ENCODE measurements around the gene KLHL17. TPM values are rescaled to one million over a fixed set of nuclear protein-coding genes. Genes with fewer than 3 reads are reported as not detected.

KLHL17 gene
- total and polyA plus RNA-seq, 5 donors from 2014 or later = 1.5 to 28.4 (median 1.6) TPM

DNA sequence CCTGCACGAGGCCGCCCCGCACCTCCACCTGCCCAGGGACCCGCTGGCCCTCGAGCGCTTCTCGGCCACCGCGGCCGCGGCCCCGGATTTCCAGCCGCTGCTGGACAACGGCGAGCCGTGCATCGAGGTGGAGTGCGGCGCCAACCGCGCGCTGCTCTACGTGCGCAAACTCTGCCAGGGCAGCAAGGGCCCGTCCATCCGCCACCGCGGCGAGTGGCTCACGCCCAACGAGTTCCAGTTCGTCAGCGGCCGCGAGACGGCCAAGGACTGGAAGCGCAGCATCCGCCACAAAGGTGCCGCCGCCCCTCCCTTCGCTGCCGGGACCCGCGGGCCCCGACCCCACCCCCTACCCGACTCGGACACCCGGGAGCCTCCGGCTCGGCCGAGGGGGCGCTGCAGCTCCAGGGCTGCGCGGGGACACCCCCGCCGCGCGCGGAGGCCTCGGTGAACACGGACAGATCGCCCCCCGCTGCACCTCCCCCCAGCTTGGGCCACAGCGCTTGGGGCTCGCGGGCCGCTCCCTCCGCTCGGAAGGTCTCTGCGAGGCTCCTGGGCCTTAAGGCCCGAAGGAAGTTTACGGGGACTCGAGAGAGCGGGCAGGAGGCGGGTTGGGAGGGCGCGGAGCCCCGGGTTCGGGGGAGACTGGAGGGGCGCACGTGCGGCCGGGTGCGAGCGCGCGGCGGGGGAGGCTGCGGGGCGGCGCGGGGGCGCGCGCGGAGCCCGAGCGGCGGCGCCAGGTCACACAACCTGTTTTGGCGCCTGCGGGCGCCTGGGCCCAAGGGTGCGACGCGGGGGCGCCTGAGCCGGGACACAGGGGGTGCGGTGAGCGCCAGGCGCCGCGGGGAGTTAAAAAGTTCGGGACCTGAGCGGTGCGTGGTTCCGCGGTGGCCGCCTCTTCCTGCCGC is 35.5 kb upstream of the KLHL17 start:
- peaks cover 0 to 23% (median 10%) of the 10 kb centered on the region in 4 donors for H3K4me1 Mint-ChIP-seq
- H3K9me3 ChIP-seq (ENCODE audit: control insufficient read depth in 2 of 2, low read length in 2 of 2) = no peaks in the 10 kb centered on the region
- H3K4me3 ChIP-seq (ENCODE audit: low read depth, low read length) = no peak overlapping the region

DNA sequence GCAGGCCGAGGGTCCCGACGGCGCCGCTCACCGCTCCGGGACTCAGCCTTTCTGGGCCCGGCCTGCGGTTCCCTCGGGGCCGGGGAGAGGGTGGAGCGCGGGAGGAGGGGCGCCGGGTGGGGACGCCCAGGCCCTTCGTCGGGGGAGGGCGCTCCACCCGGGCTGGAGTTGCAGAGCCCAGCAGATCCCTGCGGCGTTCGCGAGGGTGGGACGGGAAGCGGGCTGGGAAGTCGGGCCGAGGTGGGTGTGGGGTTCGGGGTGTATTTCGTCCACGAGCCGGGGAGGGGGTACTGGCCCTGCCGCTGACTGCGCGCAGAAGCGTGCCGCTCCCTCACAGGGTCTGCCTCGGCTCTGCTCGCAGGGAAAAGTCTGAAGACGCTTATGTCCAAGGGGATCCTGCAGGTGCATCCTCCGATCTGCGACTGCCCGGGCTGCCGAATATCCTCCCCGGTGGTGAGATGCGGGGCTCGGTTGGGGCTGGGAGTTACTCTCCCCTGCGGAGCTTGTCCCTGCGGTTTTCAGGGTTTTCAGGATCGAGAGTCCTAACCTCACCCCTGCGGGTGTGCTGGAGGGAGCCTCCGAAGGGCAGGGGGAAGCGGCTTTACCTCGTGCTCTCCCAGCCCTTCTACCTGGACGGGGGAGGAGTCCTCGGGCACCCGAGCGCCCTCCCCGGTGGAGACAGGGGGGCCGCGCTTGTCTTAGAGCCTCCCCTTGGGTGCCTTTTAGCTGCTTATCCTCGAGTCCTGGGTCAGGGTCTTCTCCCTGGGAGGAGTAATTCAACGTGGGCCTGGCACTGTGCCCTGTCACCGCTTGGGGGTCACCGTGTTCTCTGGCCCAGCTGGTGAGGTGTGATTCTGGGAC is 34.6 kb upstream of the KLHL17 start:
- Mint-ChIP-seq H3K9me3 (peaks cover 0 to 1% (median 0%) of the 10 kb centered on the region in 7 donors), H3K27ac (no peak overlapping the region), H3K4me3 (peak overlapping the region; percentile 52 to 76 (median 70)), H3K27me3 (peaks cover 45% of the 10 kb centered on the region), H3K36me3 (no peaks in the 10 kb centered on the region), H3K4me1 (peaks cover 0 to 18% (median 8%) of the 10 kb centered on the region in 4 donors)
- Histone ChIP-seq H3K36me3 (ENCODE audit: control insufficient read depth, insufficient read depth, low read length) (no peaks in the 10 kb centered on the region), H3K27ac (ENCODE audit: insufficient read depth, low read length, poor library complexity, severe bottlenecking) (no peak overlapping the region), H3K4me1 (ENCODE audit: control insufficient read depth, insufficient read depth, low read length, poor library complexity, severe bottlenecking) (peaks cover 29% of the 10 kb centered on the region), H3K4me3 (ENCODE audit: low read depth, low read length) (no peak overlapping the region), H3K9me3 (ENCODE audit: control insufficient read depth in 2 of 2, low read length in 2 of 2) (no peaks in the 10 kb centered on the region), H3K27me3 (ENCODE audit: control insufficient read depth, insufficient read depth, low read length) (peaks cover 6% of the 10 kb centered on the region)
- no peak for DNase-seq
- ATAC-seq (ENCODE audit: low read depth in 2 of 2) = no peak

More for the DNA sequence above, 35.5 kb upstream of the KLHL17 start:
- H3K27ac ChIP-seq (ENCODE audit: insufficient read depth, low read length, poor library complexity, severe bottlenecking) = no peak overlapping the region
- H3K27me3 ChIP-seq (ENCODE audit: control insufficient read depth, insufficient read depth, low read length) = peaks cover 6% of the 10 kb centered on the region
- no peak for ATAC-seq (ENCODE audit: low read depth in 2 of 2)
- Mint-ChIP-seq H3K27ac (peak overlapping the region in 1 of 3 donors; percentile 5), H3K9me3 (peaks cover 0 to 1% (median 0%) of the 10 kb centered on the region in 7 donors), H3K4me3 (peak overlapping the region in 1 of 4 donors; percentile 28), H3K36me3 (no peaks in the 10 kb centered on the region), H3K27me3 (peaks cover 45% of the 10 kb centered on the region)
- H3K36me3 ChIP-seq (ENCODE audit: control insufficient read depth, insufficient read depth, low read length) = no peaks in the 10 kb centered on the region
- H3K4me1 ChIP-seq (ENCODE audit: control insufficient read depth, insufficient read depth, low read length, poor library complexity, severe bottlenecking) = peaks cover 34% of the 10 kb centered on the region
- peak in 1 of 3 donors; percentile 15 for DNase-seq

DNA sequence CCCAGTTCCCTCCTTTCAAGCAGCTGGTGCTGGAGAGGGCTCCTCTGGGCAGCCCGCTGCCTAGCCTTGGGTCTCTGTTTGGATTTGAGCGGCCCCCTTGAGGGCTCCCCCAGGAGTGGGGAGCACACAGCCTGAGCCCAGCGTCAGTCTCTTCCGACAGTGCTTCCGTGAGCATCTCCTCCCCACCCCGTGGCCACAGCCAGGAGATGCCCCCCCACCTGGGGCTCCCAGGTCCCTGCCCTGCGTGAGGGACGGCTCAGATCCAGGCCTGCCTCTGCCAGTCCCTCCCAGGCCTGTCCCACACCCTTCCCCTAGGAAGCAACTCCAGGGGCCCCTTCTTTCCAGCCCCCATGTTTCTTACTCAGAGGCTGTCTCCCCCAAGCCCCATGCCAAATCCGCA is 33.1 kb upstream of the KLHL17 start:
- no peak for DNase-seq
- no peaks in the 10 kb centered on the region for H3K36me3 Mint-ChIP-seq

DNA sequence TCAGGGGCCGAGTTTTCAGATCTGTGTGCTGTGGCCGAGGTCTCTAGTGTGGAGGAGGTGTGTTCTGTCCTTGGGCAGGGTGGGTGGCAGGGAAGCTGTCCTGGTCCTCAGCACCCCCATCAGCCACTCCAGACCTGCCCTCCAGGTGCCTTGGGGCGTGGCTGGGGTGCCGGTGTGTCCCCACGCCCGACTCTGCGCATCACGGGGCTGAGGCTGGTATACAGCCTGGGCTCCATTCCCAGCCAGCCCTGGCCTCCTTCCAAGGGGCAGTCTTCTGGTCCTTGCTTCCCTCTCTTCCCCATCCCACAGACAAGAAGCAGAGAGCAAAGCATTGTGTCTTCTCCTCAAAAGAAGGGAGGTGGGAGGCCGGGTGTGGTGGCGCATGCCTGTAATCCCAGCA is 32.6 kb upstream of the KLHL17 start:
- Histone ChIP-seq H3K4me3 (ENCODE audit: low read depth, low read length) (no peak overlapping the region), H3K9me3 (ENCODE audit: control insufficient read depth in 2 of 2, low read length in 2 of 2) (no peaks in the 10 kb centered on the region), H3K27ac (ENCODE audit: insufficient read depth, low read length, poor library complexity, severe bottlenecking) (no peak overlapping the region), H3K36me3 (ENCODE audit: control insufficient read depth, insufficient read depth, low read length) (no peaks in the 10 kb centered on the region), H3K4me1 (ENCODE audit: control insufficient read depth, insufficient read depth, low read length, poor library complexity, severe bottlenecking) (peaks cover 23% of the 10 kb centered on the region), H3K27me3 (ENCODE audit: control insufficient read depth, insufficient read depth, low read length) (peaks cover 2% of the 10 kb centered on the region)
- Mint-ChIP-seq H3K4me1 (peaks cover 0 to 16% (median 7%) of the 10 kb centered on the region in 4 donors), H3K9me3 (peaks cover 0 to 1% (median 0%) of the 10 kb centered on the region in 7 donors), H3K27me3 (peaks cover 44% of the 10 kb centered on the region), H3K36me3 (no peaks in the 10 kb centered on the region), H3K27ac (no peak overlapping the region), H3K4me3 (no peak overlapping the region)
- ATAC-seq (ENCODE audit: low read depth in 2 of 2) = no peak
- DNase-seq = no peak

More for the DNA sequence above, 33.1 kb upstream of the KLHL17 start:
- Mint-ChIP-seq H3K27ac (no peak overlapping the region), H3K9me3 (peaks cover 0 to 1% (median 0%) of the 10 kb centered on the region in 7 donors), H3K4me3 (no peak overlapping the region), H3K4me1 (peaks cover 0 to 16% (median 7%) of the 10 kb centered on the region in 4 donors), H3K27me3 (peaks cover 46% of the 10 kb centered on the region)
- peaks cover 2% of the 10 kb centered on the region for H3K27me3 ChIP-seq (ENCODE audit: control insufficient read depth, insufficient read depth, low read length)
- H3K36me3 ChIP-seq (ENCODE audit: control insufficient read depth, insufficient read depth, low read length) = no peaks in the 10 kb centered on the region
- H3K9me3 ChIP-seq (ENCODE audit: control insufficient read depth in 2 of 2, low read length in 2 of 2) = no peaks in the 10 kb centered on the region
- ATAC-seq (ENCODE audit: low read depth in 2 of 2) = no peak
- no peak overlapping the region for H3K4me3 ChIP-seq (ENCODE audit: low read depth, low read length)
- H3K27ac ChIP-seq (ENCODE audit: insufficient read depth, low read length, poor library complexity, severe bottlenecking) = no peak overlapping the region
- H3K4me1 ChIP-seq (ENCODE audit: control insufficient read depth, insufficient read depth, low read length, poor library complexity, severe bottlenecking) = peaks cover 23% of the 10 kb centered on the region

DNA sequence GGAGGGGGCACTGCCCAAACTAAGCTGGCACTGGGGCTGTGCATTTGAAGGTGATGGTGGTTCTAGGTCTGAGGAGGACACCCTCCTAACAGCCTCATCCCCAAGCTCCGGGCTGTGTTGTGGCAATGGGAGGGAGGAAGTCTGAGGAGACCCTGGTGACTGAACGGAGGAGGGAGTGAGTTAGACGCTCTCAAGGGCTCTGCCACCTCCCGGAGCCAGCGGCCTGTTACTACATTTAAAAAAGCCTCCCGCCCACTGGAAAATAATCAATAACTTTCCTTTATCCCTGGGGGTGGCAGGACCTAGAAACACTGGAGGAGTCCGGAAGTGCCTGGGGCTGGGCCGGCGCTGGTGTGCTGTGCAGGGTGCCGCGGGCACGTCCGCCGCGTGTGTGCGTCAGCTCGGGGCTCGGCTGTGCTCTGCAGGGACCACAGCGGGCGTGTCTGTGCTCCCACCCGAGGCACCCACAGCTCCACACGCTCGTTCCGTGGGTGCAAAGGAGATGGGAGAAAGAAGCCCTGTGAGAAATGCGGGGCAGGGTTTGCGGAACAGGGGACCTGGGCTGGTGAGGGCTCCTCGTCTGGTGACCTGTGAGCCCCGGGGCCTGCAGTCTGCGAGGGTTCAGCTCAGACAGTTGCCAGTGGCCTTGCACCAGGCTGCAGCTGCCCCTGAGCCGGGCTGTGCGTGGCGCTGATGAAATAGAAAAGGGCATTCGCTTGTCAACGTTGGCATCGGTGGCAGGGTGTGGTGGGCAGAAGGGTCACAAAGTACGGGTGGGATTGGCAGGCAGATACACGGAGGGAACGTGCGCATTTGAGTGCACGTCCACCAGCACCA is 31.3 kb upstream of the KLHL17 start:
- ATAC-seq (ENCODE audit: low read depth in 2 of 2) = no peak
- no peak for DNase-seq
- peaks cover 2% of the 10 kb centered on the region for H3K27me3 ChIP-seq (ENCODE audit: control insufficient read depth, insufficient read depth, low read length)
- H3K36me3 Mint-ChIP-seq = no peaks in the 10 kb centered on the region
- no peak overlapping the region for H3K4me3 ChIP-seq (ENCODE audit: low read depth, low read length)
- H3K4me3 Mint-ChIP-seq = no peak overlapping the region
- H3K36me3 ChIP-seq (ENCODE audit: control insufficient read depth, insufficient read depth, low read length) = no peaks in the 10 kb centered on the region
- H3K4me1 ChIP-seq (ENCODE audit: control insufficient read depth, insufficient read depth, low read length, poor library complexity, severe bottlenecking) = peaks cover 14% of the 10 kb centered on the region
- H3K9me3 Mint-ChIP-seq = no peaks in the 10 kb centered on the region
- H3K27me3 Mint-ChIP-seq = peaks cover 39% of the 10 kb centered on the region
- H3K9me3 ChIP-seq (ENCODE audit: control insufficient read depth in 2 of 2, low read length in 2 of 2) = no peaks in the 10 kb centered on the region
- peak overlapping the region in 1 of 3 donors; percentile 38 for H3K27ac Mint-ChIP-seq
- H3K27ac ChIP-seq (ENCODE audit: insufficient read depth, low read length, poor library complexity, severe bottlenecking) = no peak overlapping the region
- peaks cover 0 to 9% (median 3%) of the 10 kb centered on the region in 4 donors for H3K4me1 Mint-ChIP-seq

DNA sequence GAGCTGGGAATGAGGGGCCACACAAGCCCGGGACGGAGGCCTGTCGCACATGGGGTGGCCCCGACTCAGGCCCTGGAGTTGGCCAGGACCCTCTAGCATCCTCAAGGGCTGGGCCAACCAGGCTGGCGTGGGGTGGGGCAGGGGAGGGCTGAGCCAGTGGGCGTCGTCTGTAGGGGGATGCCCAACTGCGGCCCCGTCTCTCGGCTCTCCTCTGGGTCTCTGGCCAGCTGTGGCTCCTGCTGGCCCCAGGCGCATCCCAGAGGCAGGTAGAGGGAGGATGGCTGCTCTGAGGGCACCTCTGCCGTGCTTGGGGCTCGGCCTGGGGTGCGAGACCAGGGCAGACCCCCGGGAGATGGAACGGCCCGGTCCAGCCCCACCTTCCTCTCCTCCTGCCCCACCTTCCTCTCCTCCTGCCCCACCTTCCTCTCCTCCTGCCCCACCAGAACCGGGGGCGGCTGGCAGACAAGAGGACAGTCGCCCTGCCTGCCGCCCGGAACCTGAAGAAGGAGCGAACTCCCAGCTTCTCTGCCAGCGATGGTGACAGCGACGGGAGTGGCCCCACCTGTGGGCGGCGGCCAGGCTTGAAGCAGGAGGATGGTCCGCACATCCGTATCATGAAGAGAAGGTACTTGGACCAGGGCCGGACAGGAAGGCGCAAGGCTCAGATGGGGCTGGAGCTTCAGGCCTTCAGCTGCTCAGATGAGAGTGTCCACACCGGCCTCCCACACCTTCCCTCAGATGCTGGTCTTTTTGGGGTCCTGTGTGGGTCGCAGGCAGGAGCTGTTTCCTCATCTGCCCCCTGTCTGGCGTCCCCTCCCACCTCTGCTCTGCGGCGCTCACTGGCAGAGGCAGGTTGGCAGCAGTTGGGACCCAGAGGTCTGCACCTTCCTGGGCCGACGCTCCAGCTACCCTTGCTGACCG is 30.4 kb upstream of the KLHL17 start:
- Mint-ChIP-seq H3K36me3 (no peaks in the 10 kb centered on the region), H3K4me3 (no peak overlapping the region), H3K27me3 (peaks cover 39% of the 10 kb centered on the region), H3K4me1 (peaks cover 0 to 10% (median 3%) of the 10 kb centered on the region in 4 donors), H3K27ac (no peak overlapping the region), H3K9me3 (no peaks in the 10 kb centered on the region)
- peaks cover 2% of the 10 kb centered on the region for H3K27me3 ChIP-seq (ENCODE audit: control insufficient read depth, insufficient read depth, low read length)
- no peak overlapping the region for H3K4me3 ChIP-seq (ENCODE audit: low read depth, low read length)
- peaks cover 8% of the 10 kb centered on the region for H3K4me1 ChIP-seq (ENCODE audit: control insufficient read depth, insufficient read depth, low read length, poor library complexity, severe bottlenecking)
- DNase-seq (no peak), ATAC-seq (ENCODE audit: low read depth in 2 of 2) (no peak)
- H3K36me3 ChIP-seq (ENCODE audit: control insufficient read depth, insufficient read depth, low read length) = no peaks in the 10 kb centered on the region
- no peak overlapping the region for H3K27ac ChIP-seq (ENCODE audit: insufficient read depth, low read length, poor library complexity, severe bottlenecking)
- no peaks in the 10 kb centered on the region for H3K9me3 ChIP-seq (ENCODE audit: control insufficient read depth in 2 of 2, low read length in 2 of 2)

Measured in CD4-positive, CD25-positive, alpha-beta regulatory T cell (primary cell).